ENCODE data around the gene FUNDC1.
"Not testable (repeated sequence)": the region's sequence is repeated elsewhere in the genome, so short reads cannot be mapped to it uniquely, and the experiment has no call there.

DNA sequence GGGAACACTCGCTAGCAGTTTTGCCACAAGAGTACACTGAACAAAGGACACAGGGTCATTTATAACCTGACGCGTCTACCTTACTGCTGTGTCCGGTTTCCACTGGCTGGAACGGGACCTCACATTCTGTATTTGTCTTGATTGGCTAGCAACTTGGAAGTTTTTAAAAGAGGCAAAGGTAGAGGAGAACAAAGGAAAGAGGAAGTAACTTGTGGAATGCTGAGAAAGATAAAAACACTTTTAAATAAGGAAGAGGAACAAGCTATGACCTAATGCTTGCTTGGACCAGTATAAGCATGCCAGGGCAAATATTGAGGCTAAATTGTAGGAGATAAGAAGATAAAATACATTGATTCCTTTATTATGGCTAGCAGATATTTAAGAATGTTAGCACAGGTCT is 2.8 kb upstream of the FUNDC1 start:
- TF ChIP-seq, protein P1, sequence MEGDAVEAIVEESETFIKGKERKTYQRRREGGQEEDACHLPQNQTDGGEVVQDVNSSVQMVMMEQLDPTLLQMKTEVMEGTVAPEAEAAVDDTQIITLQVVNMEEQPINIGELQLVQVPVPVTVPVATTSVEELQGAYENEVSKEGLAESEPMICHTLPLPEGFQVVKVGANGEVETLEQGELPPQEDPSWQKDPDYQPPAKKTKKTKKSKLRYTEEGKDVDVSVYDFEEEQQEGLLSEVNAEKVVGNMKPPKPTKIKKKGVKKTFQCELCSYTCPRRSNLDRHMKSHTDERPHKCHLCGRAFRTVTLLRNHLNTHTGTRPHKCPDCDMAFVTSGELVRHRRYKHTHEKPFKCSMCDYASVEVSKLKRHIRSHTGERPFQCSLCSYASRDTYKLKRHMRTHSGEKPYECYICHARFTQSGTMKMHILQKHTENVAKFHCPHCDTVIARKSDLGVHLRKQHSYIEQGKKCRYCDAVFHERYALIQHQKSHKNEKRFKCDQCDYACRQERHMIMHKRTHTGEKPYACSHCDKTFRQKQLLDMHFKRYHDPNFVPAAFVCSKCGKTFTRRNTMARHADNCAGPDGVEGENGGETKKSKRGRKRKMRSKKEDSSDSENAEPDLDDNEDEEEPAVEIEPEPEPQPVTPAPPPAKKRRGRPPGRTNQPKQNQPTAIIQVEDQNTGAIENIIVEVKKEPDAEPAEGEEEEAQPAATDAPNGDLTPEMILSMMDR (IDR thresholded peaks at IDR 0.05; ENCODE audit: low read depth, low read length): not testable (repeated sequence)
- not testable (repeated sequence) for TF ChIP-seq EZH2phosphoT487 (IDR thresholded peaks at IDR 0.05; ENCODE audit: low read depth)

Measured in OCI-LY3 (cell line).